Activated CD4-positive, alpha-beta T cell treated with anti-CD3 and anti-CD28 coated beads for 4 hours (primary cell): Measurements from ENCODE around the gene ENTPD8.

Experiments used
- DNase-seq, 2 donors: peaks; one replicate each; pipeline ENCODE4 v3.0.0-alpha.2; 2020

Gene ENTPD8

GRCh38 chr9:137408651-137409405 lies 32.3 kb downstream of the ENTPD8 start:
- DNase-seq, result no peak

GRCh38 chr9:137407590-137408300 lies 33.4 kb downstream of the ENTPD8 start:
- no peak for DNase-seq

GRCh38 chr9:137406876-137407589 lies 34.1 kb downstream of the ENTPD8 start:
- peak; percentile 60 to 64 for DNase-seq

- DNase-seq, result no peak
These were observed 34.9 kb downstream of the ENTPD8 start for GRCh38 chr9:137406085-137406760.

GRCh38 chr9:137405677-137406081 lies 35.5 kb downstream of the ENTPD8 start:
- no peak for DNase-seq

- DNase-seq, result no peak
These were observed 36.1 kb downstream of the ENTPD8 start for GRCh38 chr9:137404961-137405567.

GRCh38 chr9:137403269-137403668 lies 37.9 kb downstream of the ENTPD8 start:
- no peak for DNase-seq

- no peak for DNase-seq
These were observed 38.4 kb downstream of the ENTPD8 start for GRCh38 chr9:137402746-137403145.

GRCh38 chr9:137398561-137399468 lies 42.3 kb downstream of the ENTPD8 start:
- no peak for DNase-seq

- no peak for DNase-seq
These were observed 43.3 kb downstream of the ENTPD8 start for GRCh38 chr9:137397675-137398423.

GRCh38 chr9:137396634-137397367 lies 44.4 kb downstream of the ENTPD8 start:
- DNase-seq, result no peak

- DNase-seq, result no peak
These were observed 44.9 kb downstream of the ENTPD8 start for GRCh38 chr9:137396227-137396626.

- no peak for DNase-seq
These were observed 45.5 kb downstream of the ENTPD8 start for GRCh38 chr9:137395666-137396010.

GRCh38 chr9:137394866-137395665 lies 46.1 kb downstream of the ENTPD8 start:
- no peak for DNase-seq

- no peak for DNase-seq
These were observed 47.7 kb downstream of the ENTPD8 start for GRCh38 chr9:137393176-137394150.

GRCh38 chr9:137392232-137393007 lies 48.7 kb downstream of the ENTPD8 start:
- no peak for DNase-seq

GRCh38 chr9:137391411-137391754 lies 49.8 kb downstream of the ENTPD8 start:
- DNase-seq, result no peak
